Measurements from ENCODE around the gene CIBAR2. TPM values are rescaled to one million over a fixed set of nuclear protein-coding genes. Genes with fewer than 3 reads are reported as not detected.
A peak's percentile ranks its signal among the peaks of the same experiment; 100 is the strongest.

Gene CIBAR2
- total and polyA plus RNA-seq, 9 of the 15 experiments (the other 6 are each of a cell fraction or from before 2014, with no cell fraction given), result not detected

DNA sequence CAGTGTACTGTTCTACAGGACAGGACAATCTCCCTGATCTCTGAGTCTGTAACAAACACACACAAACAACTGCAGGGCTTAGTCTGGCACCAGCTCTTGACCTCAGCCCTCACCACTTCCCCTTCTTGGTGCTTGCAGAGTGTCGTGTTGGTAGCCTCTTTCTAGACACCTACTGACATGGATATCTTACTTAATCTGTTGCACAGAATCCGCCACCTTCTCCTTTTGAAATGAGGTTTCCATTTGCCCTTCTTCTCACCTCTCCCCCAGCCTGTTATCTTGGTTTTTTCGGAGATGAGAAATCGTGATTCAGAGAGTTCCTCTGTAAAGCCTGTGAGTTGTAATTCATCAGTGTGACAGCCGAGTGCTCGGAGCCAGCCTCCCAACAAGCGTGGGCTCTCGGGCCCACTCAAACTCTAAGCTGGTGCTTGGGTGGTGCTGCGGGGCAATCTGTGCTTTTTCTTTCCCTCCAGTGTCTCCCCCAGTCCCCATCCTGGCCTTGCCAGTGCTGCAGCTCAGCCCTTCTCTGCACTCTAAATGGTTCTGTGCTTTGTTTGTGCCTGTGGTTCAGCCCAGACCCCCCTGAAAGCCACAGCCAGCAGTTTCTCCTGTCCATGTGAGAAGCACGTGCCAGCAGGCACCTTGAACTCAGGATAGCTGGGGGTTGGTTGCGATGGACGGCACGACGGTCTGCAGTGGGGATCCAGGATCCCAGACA is 56.6 kb downstream of the CIBAR2 start (continued):
- TF ChIP-seq, protein P1, sequence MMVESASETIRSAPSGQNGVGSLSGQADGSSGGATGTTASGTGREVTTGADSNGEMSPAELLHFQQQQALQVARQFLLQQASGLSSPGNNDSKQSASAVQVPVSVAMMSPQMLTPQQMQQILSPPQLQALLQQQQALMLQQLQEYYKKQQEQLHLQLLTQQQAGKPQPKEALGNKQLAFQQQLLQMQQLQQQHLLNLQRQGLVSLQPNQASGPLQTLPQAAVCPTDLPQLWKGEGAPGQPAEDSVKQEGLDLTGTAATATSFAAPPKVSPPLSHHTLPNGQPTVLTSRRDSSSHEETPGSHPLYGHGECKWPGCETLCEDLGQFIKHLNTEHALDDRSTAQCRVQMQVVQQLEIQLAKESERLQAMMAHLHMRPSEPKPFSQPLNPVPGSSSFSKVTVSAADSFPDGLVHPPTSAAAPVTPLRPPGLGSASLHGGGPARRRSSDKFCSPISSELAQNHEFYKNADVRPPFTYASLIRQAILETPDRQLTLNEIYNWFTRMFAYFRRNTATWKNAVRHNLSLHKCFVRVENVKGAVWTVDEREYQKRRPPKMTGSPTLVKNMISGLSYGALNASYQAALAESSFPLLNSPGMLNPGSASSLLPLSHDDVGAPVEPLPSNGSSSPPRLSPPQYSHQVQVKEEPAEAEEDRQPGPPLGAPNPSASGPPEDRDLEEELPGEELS (CRISPR knock-in tag; IDR thresholded peaks at IDR 0.05; ENCODE audit: borderline replicate concordance), result peak; percentile 61; the same call in 1 of the 2 replicates
- TF ChIP-seq, protein P2, sequence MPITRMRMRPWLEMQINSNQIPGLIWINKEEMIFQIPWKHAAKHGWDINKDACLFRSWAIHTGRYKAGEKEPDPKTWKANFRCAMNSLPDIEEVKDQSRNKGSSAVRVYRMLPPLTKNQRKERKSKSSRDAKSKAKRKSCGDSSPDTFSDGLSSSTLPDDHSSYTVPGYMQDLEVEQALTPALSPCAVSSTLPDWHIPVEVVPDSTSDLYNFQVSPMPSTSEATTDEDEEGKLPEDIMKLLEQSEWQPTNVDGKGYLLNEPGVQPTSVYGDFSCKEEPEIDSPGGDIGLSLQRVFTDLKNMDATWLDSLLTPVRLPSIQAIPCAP (CRISPR knock-in tag; IDR thresholded peaks at IDR 0.05; ENCODE audit: borderline replicate concordance), result no peak
- TF ChIP-seq, protein P3, sequence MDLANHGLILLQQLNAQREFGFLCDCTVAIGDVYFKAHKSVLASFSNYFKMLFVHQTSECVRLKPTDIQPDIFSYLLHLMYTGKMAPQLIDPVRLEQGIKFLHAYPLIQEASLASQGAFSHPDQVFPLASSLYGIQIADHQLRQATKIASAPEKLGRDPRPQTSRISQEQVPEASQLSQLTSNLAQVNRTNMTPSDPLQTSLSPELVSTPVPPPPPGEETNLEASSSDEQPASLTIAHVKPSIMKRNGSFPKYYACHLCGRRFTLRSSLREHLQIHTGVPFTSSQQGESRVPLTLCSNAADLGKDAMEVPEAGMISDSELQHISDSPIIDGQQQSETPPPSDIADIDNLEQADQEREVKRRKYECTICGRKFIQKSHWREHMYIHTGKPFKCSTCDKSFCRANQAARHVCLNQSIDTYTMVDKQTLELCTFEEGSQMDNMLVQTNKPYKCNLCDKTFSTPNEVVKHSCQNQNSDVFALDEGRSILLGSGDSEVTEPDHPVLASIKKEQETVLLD (IDR thresholded peaks at IDR 0.05), result peak; percentile 54; the same call in 1 of the 2 replicates
- peak in 1 of 2 experiments; percentile 67; a peak in 1 of 4 replicates for TF ChIP-seq ARNT (IDR thresholded peaks at IDR 0.05)
- peak; percentile 69 for TF ChIP-seq SETDB1 (IDR thresholded peaks at IDR 0.05; ENCODE audit: low read length)
- peak; percentile 98 for TF ChIP-seq GATA2 (CRISPR knock-in tag; IDR thresholded peaks at IDR 0.05)
- TF ChIP-seq U2AF2 (optimal IDR thresholded peaks at IDR 0.05; ENCODE audit: low read depth, low read length), result no peak
- TF ChIP-seq BRCA1 (IDR thresholded peaks at IDR 0.05), result no peak
- no peak for TF ChIP-seq BRCA1 (CRISPR knock-in tag; IDR thresholded peaks at IDR 0.05)
- TF ChIP-seq, protein P4, sequence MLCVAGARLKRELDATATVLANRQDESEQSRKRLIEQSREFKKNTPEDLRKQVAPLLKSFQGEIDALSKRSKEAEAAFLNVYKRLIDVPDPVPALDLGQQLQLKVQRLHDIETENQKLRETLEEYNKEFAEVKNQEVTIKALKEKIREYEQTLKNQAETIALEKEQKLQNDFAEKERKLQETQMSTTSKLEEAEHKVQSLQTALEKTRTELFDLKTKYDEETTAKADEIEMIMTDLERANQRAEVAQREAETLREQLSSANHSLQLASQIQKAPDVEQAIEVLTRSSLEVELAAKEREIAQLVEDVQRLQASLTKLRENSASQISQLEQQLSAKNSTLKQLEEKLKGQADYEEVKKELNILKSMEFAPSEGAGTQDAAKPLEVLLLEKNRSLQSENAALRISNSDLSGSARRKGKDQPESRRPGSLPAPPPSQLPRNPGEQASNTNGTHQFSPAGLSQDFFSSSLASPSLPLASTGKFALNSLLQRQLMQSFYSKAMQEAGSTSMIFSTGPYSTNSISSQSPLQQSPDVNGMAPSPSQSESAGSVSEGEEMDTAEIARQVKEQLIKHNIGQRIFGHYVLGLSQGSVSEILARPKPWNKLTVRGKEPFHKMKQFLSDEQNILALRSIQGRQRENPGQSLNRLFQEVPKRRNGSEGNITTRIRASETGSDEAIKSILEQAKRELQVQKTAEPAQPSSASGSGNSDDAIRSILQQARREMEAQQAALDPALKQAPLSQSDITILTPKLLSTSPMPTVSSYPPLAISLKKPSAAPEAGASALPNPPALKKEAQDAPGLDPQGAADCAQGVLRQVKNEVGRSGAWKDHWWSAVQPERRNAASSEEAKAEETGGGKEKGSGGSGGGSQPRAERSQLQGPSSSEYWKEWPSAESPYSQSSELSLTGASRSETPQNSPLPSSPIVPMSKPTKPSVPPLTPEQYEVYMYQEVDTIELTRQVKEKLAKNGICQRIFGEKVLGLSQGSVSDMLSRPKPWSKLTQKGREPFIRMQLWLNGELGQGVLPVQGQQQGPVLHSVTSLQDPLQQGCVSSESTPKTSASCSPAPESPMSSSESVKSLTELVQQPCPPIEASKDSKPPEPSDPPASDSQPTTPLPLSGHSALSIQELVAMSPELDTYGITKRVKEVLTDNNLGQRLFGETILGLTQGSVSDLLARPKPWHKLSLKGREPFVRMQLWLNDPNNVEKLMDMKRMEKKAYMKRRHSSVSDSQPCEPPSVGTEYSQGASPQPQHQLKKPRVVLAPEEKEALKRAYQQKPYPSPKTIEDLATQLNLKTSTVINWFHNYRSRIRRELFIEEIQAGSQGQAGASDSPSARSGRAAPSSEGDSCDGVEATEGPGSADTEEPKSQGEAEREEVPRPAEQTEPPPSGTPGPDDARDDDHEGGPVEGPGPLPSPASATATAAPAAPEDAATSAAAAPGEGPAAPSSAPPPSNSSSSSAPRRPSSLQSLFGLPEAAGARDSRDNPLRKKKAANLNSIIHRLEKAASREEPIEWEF (CRISPR knock-in tag; IDR thresholded peaks at IDR 0.05), result 0 out of 2 replicates have a peak, but pooled peaks have one; percentile 34
- TF ChIP-seq, protein P5, sequence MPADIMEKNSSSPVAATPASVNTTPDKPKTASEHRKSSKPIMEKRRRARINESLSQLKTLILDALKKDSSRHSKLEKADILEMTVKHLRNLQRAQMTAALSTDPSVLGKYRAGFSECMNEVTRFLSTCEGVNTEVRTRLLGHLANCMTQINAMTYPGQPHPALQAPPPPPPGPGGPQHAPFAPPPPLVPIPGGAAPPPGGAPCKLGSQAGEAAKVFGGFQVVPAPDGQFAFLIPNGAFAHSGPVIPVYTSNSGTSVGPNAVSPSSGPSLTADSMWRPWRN (IDR thresholded peaks at IDR 0.05; ENCODE audit: low read depth), result peak; percentile 94
- no peak for TF ChIP-seq CHCHD3 (CRISPR knock-in tag; IDR thresholded peaks at IDR 0.05)
- peak; percentile 59; the same call in 1 of the 2 replicates for TF ChIP-seq ZNF644 (tag; IDR thresholded peaks at IDR 0.05; ENCODE audit: low read depth)
- 0 out of 2 replicates have a peak, but pooled peaks have one; percentile 31 for TF ChIP-seq ZNF75A (CRISPR knock-in tag; IDR thresholded peaks at IDR 0.05)
- TF ChIP-seq, protein P6, sequence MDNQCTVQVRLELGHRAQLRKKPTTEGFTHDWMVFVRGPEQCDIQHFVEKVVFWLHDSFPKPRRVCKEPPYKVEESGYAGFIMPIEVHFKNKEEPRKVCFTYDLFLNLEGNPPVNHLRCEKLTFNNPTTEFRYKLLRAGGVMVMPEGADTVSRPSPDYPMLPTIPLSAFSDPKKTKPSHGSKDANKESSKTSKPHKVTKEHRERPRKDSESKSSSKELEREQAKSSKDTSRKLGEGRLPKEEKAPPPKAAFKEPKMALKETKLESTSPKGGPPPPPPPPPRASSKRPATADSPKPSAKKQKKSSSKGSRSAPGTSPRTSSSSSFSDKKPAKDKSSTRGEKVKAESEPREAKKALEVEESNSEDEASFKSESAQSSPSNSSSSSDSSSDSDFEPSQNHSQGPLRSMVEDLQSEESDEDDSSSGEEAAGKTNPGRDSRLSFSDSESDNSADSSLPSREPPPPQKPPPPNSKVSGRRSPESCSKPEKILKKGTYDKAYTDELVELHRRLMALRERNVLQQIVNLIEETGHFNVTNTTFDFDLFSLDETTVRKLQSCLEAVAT (IDR thresholded peaks at IDR 0.05), result peak in 1 of 2 experiments; percentile 79; a peak in 1 of 4 replicates

Data from K562 (cell line).